Liver (tissue), 9 donors: ENCODE results near the gene CBLC. TPM values are rescaled to one million over a fixed set of nuclear protein-coding genes. Genes with fewer than 3 reads are reported as not detected.

Experiments used
- DNase-seq: peaks from one replicate; pipeline ENCODE4 v3.0.0-alpha.2; 2017; ENCODE audit warnings: low spot score
- H3K27ac ChIP-seq, 2 donors: one replicate each; pipeline ENCODE4 v1.7.0; 2013; ENCODE audit warnings: inconsistent platforms in 2 of 2, low read length in 2 of 2, control low read depth in 1 of 2, low read depth in 1 of 2, mild to moderate bottlenecking in 1 of 2
- H3K27me3 ChIP-seq, 4 donors: one replicate each; pipeline versions ENCODE4 v1.6.1 to v1.7.0; 2013; ENCODE audit warnings: low read length in 3 of 4, inconsistent platforms in 1 of 4, mild to moderate bottlenecking in 1 of 4, moderate library complexity in 1 of 4; ENCODE audit not compliant: control insufficient read depth in 4 of 4, insufficient read depth in 4 of 4
- H3K36me3 ChIP-seq, 4 donors: one replicate each; pipeline versions ENCODE4 v1.6.1 to v1.7.0; 2013; ENCODE audit warnings: low read length in 3 of 4, mild to moderate bottlenecking in 3 of 4, low read depth in 1 of 4, moderate library complexity in 1 of 4; ENCODE audit not compliant: control insufficient read depth in 4 of 4, insufficient read depth in 3 of 4
- H3K4me1 ChIP-seq, 4 donors: one replicate each; pipeline versions ENCODE4 v1.6.1 to v1.7.0; 2013; ENCODE audit warnings: low read length in 3 of 4, mild to moderate bottlenecking in 3 of 4, moderate library complexity in 1 of 4; ENCODE audit not compliant: control insufficient read depth in 4 of 4, insufficient read depth in 4 of 4
- H3K4me3 ChIP-seq, 3 donors: one replicate each; pipeline versions ENCODE4 v1.6.1 to v1.7.0; 2013; ENCODE audit warnings: low read length in 3 of 3, control low read depth in 1 of 3, low read depth in 1 of 3, mild to moderate bottlenecking in 1 of 3
- H3K9ac ChIP-seq, 2 donors: one replicate each; pipeline ENCODE4 v1.7.0; 2013; ENCODE audit warnings: low read length in 2 of 2, mild to moderate bottlenecking in 2 of 2, moderate library complexity in 2 of 2, control low read depth in 1 of 2, low read depth in 1 of 2
- H3K9me3 ChIP-seq, 4 donors: one replicate each; pipeline versions ENCODE4 v1.6.1 to v1.7.0; 2013; ENCODE audit warnings: low read length in 3 of 4; ENCODE audit not compliant: control insufficient read depth in 4 of 4
- ATF3 ChIP-seq: IDR thresholded peaks from 2 replicates; pipeline ENCODE4 v1.6.1; 2016; ENCODE audit warnings: antibody characterized with exemption
- CTCF ChIP-seq: fragments of 150-350 bp; IDR thresholded peaks from 2 replicates; pipeline ENCODE4 v1.5.1; 2017; ENCODE audit warnings: improper control_type of control experiment, low read depth, low read length; ENCODE audit not compliant: missing input control
- EGR1 ChIP-seq, 2 donors: IDR thresholded peaks; 2 replicates each; pipeline ENCODE4 v1.6.1; 2016 to 2018; ENCODE audit warnings: antibody characterized with exemption in 2 of 2, low read depth in 2 of 2
- FOXA1 ChIP-seq: IDR thresholded peaks from 2 replicates; pipeline ENCODE4 v1.6.1; 2016; ENCODE audit warnings: antibody characterized with exemption
- FOXA2 ChIP-seq: IDR thresholded peaks from 2 replicates; pipeline ENCODE4 v1.6.1; 2016; ENCODE audit warnings: antibody characterized with exemption
- GABPA ChIP-seq, 2 donors: IDR thresholded peaks in 1 of 2; conservative IDR thresholded peaks in 1 of 2; 2 replicates each; pipeline ENCODE4 v1.6.1; 2016; ENCODE audit warnings: antibody characterized with exemption in 2 of 2, mild to moderate bottlenecking in 1 of 2, moderate library complexity in 1 of 2
- HNF4A ChIP-seq, 2 donors: conservative IDR thresholded peaks; 2 replicates each; pipeline ENCODE4 v1.6.1; 2016; ENCODE audit warnings: antibody characterized with exemption in 2 of 2, mild to moderate bottlenecking in 2 of 2
- HNF4G ChIP-seq: IDR thresholded peaks from 2 replicates; pipeline ENCODE4 v1.6.1; 2016; ENCODE audit warnings: antibody characterized with exemption
- JUND ChIP-seq, 2 donors: IDR thresholded peaks; 2 replicates each; pipeline ENCODE4 v1.6.1; 2016; ENCODE audit warnings: antibody characterized with exemption in 2 of 2
- MAX ChIP-seq: IDR thresholded peaks from 2 replicates; pipeline ENCODE4 v1.6.1; 2016; ENCODE audit warnings: antibody characterized with exemption
- NR2F2 ChIP-seq: IDR thresholded peaks from 2 replicates; pipeline ENCODE4 v1.6.1; 2016; ENCODE audit warnings: antibody characterized with exemption
- RAD21 ChIP-seq, 2 donors: IDR thresholded peaks; 2 replicates each; pipeline ENCODE4 v1.6.1; 2016; ENCODE audit warnings: antibody characterized with exemption in 2 of 2, mild to moderate bottlenecking in 2 of 2
- RXRA ChIP-seq, 2 donors: IDR thresholded peaks; 2 replicates each; pipeline ENCODE4 v1.6.1; 2017 to 2018; ENCODE audit warnings: antibody characterized with exemption in 2 of 2, mild to moderate bottlenecking in 1 of 2
- SP1 ChIP-seq: IDR thresholded peaks from 2 replicates; pipeline ENCODE4 v1.6.1; 2018; ENCODE audit warnings: antibody characterized with exemption, mild to moderate bottlenecking
- TAF1 ChIP-seq: conservative IDR thresholded peaks from 2 replicates; pipeline ENCODE4 v1.6.1; 2016; ENCODE audit warnings: antibody characterized with exemption, mild to moderate bottlenecking
- YY1 ChIP-seq: IDR thresholded peaks from 2 replicates; pipeline ENCODE4 v1.6.1; 2016; ENCODE audit warnings: antibody characterized with exemption, mild to moderate bottlenecking
- WGBS: extraction: QIAGEN DNeasy Blood & Tissue Kit; methylation state at CpG from one replicate; pipeline ENCODE4 v1.1.7; 2013; 5-methylcytosine and 5-hydroxymethylcytosine counted together
- polyA plus RNA-seq, 2 donors: library from polyadenylated mRNA; stranded (reverse) in 1 of 2; unstranded in 1 of 2; fragments of 200-250 nt in 1 of 2; fragments of >200 nt in 1 of 2; fragmentation: Nextera tagmentation in 1 of 2; extraction: Ambion mirVana in 1 of 2; gene quantifications; one replicate each; pipeline versions ENCODE4 v1.2.1 to v1.2.3, GENCODE V29; 2013 to 2015
- total RNA-seq, 2 donors: library from RNA; depleted of rRNA; stranded (reverse); fragments of >200 nt; gene quantifications; one replicate each; pipeline ENCODE4 v1.2.3, GENCODE V29; 2014
- TF ChIP-seq, protein P1 (sequence below): IDR thresholded peaks from 2 replicates; pipeline ENCODE4 v1.6.1; 2016; ENCODE audit warnings: antibody characterized with exemption, mild to moderate bottlenecking
- TF ChIP-seq, protein P2 (sequence below): IDR thresholded peaks from 2 replicates; pipeline ENCODE4 v1.6.1; 2016; ENCODE audit warnings: antibody characterized with exemption
- donor health status: healthy.
- donor health status: healthy.
- donor health status: healthy.
- donor health status: healthy.
- donor health status: healthy.

The CBLC gene
- total and polyA plus RNA-seq, 4 donors: 2.1 to 14.0 (median 8.8) TPM

DNA sequence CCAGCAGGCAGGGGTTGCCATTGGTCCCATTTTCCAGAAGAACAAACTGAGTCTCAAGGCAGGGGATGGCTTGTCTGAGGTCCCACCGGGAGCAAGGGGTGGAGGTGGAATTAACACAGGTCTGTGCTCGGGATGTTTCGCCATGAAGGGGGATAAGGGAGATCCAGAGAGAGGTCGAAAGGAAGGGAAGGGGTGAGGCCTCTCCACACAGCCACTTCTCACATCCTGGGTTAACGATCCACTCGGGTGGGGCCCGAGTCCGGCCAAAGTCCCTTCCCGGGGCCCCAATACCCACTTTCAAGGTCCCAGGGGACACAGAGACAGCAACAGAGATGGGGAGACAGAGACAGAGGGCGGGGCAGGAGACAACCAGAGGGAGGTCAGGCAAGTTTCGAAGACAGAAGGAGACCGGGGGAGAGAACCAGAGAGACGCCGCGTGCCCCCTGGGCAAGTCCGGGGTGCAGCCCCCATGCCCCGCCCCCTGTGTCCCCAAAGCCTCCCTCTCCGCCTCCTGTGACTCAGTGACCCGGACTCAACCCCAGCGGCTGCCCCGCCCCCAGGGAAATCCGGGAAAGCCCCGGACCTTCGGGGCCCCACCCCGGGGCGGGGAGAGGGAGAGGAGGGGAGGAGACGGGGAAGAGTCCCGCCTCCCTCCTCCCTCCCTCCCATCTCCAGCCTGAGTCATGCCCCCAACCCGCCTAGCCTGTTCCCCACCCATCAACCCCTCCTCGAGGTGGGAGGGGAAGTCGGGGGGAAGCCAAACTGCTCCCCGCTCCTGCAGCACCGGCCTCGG is 30.5 kb upstream of the CBLC start:
- peak overlapping the region; percentile 64 to 94 for H3K9ac ChIP-seq
- peaks cover 0 to 12% (median 5%) of the 10 kb centered on the region in 4 donors for H3K36me3 ChIP-seq
- peak; percentile 75 to 86 for TF ChIP-seq JUND (IDR thresholded peaks at IDR 0.05)
- peak in 1 of 2 donors; percentile 39 for TF ChIP-seq GABPA (IDR thresholded peaks at IDR 0.05 in 1 of 2, conservative IDR thresholded peaks at IDR 0.05 in 1 of 2)
- peak; percentile 28 for TF ChIP-seq ATF3
- TF ChIP-seq HNF4A (conservative IDR thresholded peaks at IDR 0.05): peak; percentile 63 to 65
- TF ChIP-seq, protein P1, sequence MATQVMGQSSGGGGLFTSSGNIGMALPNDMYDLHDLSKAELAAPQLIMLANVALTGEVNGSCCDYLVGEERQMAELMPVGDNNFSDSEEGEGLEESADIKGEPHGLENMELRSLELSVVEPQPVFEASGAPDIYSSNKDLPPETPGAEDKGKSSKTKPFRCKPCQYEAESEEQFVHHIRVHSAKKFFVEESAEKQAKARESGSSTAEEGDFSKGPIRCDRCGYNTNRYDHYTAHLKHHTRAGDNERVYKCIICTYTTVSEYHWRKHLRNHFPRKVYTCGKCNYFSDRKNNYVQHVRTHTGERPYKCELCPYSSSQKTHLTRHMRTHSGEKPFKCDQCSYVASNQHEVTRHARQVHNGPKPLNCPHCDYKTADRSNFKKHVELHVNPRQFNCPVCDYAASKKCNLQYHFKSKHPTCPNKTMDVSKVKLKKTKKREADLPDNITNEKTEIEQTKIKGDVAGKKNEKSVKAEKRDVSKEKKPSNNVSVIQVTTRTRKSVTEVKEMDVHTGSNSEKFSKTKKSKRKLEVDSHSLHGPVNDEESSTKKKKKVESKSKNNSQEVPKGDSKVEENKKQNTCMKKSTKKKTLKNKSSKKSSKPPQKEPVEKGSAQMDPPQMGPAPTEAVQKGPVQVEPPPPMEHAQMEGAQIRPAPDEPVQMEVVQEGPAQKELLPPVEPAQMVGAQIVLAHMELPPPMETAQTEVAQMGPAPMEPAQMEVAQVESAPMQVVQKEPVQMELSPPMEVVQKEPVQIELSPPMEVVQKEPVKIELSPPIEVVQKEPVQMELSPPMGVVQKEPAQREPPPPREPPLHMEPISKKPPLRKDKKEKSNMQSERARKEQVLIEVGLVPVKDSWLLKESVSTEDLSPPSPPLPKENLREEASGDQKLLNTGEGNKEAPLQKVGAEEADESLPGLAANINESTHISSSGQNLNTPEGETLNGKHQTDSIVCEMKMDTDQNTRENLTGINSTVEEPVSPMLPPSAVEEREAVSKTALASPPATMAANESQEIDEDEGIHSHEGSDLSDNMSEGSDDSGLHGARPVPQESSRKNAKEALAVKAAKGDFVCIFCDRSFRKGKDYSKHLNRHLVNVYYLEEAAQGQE: peak; percentile 70
- no peak for TF ChIP-seq CTCF
- peak; percentile 18 to 19 for TF ChIP-seq RAD21 (IDR thresholded peaks at IDR 0.05)
- peak in 1 of 2 donors; percentile 59 for TF ChIP-seq EGR1 (IDR thresholded peaks at IDR 0.05; ENCODE audit: low read depth in 2 of 2)
- peak; percentile 54 for TF ChIP-seq MAX
- TF ChIP-seq YY1: peak; percentile 23
- no peak for TF ChIP-seq FOXA1
- TF ChIP-seq FOXA2: no peak
- peak; percentile 68 for TF ChIP-seq NR2F2
- no peak for TF ChIP-seq TAF1
- peak; percentile 92 to 94 for TF ChIP-seq RXRA (IDR thresholded peaks at IDR 0.05)
- TF ChIP-seq HNF4G: peak; percentile 15
- TF ChIP-seq, protein P2, sequence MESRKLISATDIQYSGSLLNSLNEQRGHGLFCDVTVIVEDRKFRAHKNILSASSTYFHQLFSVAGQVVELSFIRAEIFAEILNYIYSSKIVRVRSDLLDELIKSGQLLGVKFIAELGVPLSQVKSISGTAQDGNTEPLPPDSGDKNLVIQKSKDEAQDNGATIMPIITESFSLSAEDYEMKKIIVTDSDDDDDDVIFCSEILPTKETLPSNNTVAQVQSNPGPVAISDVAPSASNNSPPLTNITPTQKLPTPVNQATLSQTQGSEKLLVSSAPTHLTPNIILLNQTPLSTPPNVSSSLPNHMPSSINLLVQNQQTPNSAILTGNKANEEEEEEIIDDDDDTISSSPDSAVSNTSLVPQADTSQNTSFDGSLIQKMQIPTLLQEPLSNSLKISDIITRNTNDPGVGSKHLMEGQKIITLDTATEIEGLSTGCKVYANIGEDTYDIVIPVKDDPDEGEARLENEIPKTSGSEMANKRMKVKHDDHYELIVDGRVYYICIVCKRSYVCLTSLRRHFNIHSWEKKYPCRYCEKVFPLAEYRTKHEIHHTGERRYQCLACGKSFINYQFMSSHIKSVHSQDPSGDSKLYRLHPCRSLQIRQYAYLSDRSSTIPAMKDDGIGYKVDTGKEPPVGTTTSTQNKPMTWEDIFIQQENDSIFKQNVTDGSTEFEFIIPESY: peak; percentile 28
- peak; percentile 83 for TF ChIP-seq SP1
- 8% methylated on average over 33 of the region's 34 CpGs for WGBS
- peak; percentile 79 for DNase-seq
- peak overlapping the region; percentile 94 to 99 for H3K27ac ChIP-seq
- H3K4me3 ChIP-seq: peak overlapping the region; percentile 74 to 93 (median 83)
- H3K4me1 ChIP-seq: peaks cover 24 to 66% (median 45%) of the 10 kb centered on the region in 4 donors
- no peaks in the 10 kb centered on the region for H3K9me3 ChIP-seq
- H3K27me3 ChIP-seq: no peaks in the 10 kb centered on the region
